Activated naive CD4-positive, alpha-beta T cell treated with anti-CD3 and anti-CD28 coated beads, Interleukin-2, amount 50 U/mL, for 72 hours (primary cell): ENCODE results near the gene STKLD1. TPM values are rescaled to one million over a fixed set of nuclear protein-coding genes. Genes with fewer than 3 reads are reported as not detected.

Source experiments
- ATAC-seq, 2 donors: fragments of 150-1000 bp; cut with Tn5 transposase; 2 replicates each; pipeline ENCODE4 v1.10.0; 2021; ENCODE audit warnings: mild to moderate bottlenecking in 2 of 2, moderate library complexity in 2 of 2
- DNase-seq, 2 donors: peaks; one replicate each; pipeline ENCODE4 v3.0.0; 2021 to 2022; ENCODE audit warnings: low spot score in 2 of 2
- H3K27ac Mint-ChIP-seq, 2 donors: one replicate each; pipeline ENCODE4 v1.8.0; 2022; ENCODE audit warnings: mild to moderate bottlenecking in 2 of 2, mixed read lengths in 2 of 2
- H3K36me3 Mint-ChIP-seq, 2 donors: one replicate each; pipeline ENCODE4 v1.8.0; 2022; ENCODE audit warnings: mixed read lengths in 2 of 2
- H3K9me3 Mint-ChIP-seq, 2 donors: one replicate each; pipeline ENCODE4 v1.8.0; 2022; ENCODE audit warnings: mixed read lengths in 2 of 2
- total RNA-seq, 2 donors: library from RNA; stranded (reverse); gene quantifications; one replicate each; pipeline ENCODE4 v1.2.3, GENCODE V29; 2022

The STKLD1 gene
- total RNA-seq, 2 donors from 2014 or later: 1.1 TPM; not detected in 1

- Mint-ChIP-seq H3K9me3 (no peaks in the 10 kb centered on the region), H3K27ac (no peak overlapping the region), H3K36me3 (no peaks in the 10 kb centered on the region)
- ATAC-seq (no peak), DNase-seq (no peak)
Observed at GRCh38 chr9:133454943-133455673, 78.9 kb downstream of the STKLD1 start.

Other genes starting within 250 kb of the STKLD1 start
- 1 to 10 TPM; 3.1 to 7.3 TPM for gene GBGT1, start 212.5 kb upstream of the STKLD1 start, total RNA-seq
- not detected for gene OBP2B, start 167.1 kb upstream of the STKLD1 start, total RNA-seq
- gene ABO, start 101.2 kb upstream of the STKLD1 start, total RNA-seq: not detected
- 10 to 100 TPM; 10.7 to 22.0 TPM for gene SURF6, start 40.2 kb upstream of the STKLD1 start, total RNA-seq
- 10 to 100 TPM; 27.7 to 29.4 TPM for gene MED22, start 28.2 kb upstream of the STKLD1 start, total RNA-seq
- 1,000 to 10,000 TPM; 3,254 to 3,908 TPM for gene RPL7A, start 28.1 kb upstream of the STKLD1 start, total RNA-seq
- 10 to 100 TPM; 20.2 to 24.9 TPM for gene SURF1, start 19.9 kb upstream of the STKLD1 start, total RNA-seq
- 10 to 100 TPM in 1 of 2 donors, 1 to 10 TPM in 1; 10.0 to 12.9 TPM for gene SURF2, start 19.8 kb upstream of the STKLD1 start, total RNA-seq
- 100 to 1,000 TPM; 255 to 272 TPM for gene SURF4, start 306 bp upstream of the STKLD1 start, total RNA-seq
- gene REXO4, start 41.6 kb downstream of the STKLD1 start, total RNA-seq: 10 to 100 TPM; 20.6 to 28.3 TPM
- 1 to 10 TPM; 2.6 to 5.4 TPM for gene ADAMTS13, start 46.0 kb downstream of the STKLD1 start, total RNA-seq
- 1 to 10 TPM in 1 of 2 donors, under 1 TPM in 1; 0.37 to 2.3 TPM for gene CACFD1, start 83.6 kb downstream of the STKLD1 start, total RNA-seq
- gene SLC2A6, start 102.7 kb downstream of the STKLD1 start, total RNA-seq: 1 to 10 TPM; 1.0 to 1.8 TPM
- not detected for gene MYMK, start 148.6 kb downstream of the STKLD1 start, total RNA-seq
- gene ADAMTSL2, start 158.3 kb downstream of the STKLD1 start, total RNA-seq: 1 to 10 TPM in 1 of 2 donors, under 1 TPM in 1; 0.11 to 1.2 TPM
- gene FAM163B, start 233.0 kb downstream of the STKLD1 start, total RNA-seq: not detected